ENCODE data around the gene GPER1. TPM values are rescaled to one million over a fixed set of nuclear protein-coding genes. Genes with fewer than 3 reads are reported as not detected.

GPER1 gene
- total and polyA plus RNA-seq, 2 experiments from 2014 or later = 0.89 TPM; not detected in 1

DNA sequence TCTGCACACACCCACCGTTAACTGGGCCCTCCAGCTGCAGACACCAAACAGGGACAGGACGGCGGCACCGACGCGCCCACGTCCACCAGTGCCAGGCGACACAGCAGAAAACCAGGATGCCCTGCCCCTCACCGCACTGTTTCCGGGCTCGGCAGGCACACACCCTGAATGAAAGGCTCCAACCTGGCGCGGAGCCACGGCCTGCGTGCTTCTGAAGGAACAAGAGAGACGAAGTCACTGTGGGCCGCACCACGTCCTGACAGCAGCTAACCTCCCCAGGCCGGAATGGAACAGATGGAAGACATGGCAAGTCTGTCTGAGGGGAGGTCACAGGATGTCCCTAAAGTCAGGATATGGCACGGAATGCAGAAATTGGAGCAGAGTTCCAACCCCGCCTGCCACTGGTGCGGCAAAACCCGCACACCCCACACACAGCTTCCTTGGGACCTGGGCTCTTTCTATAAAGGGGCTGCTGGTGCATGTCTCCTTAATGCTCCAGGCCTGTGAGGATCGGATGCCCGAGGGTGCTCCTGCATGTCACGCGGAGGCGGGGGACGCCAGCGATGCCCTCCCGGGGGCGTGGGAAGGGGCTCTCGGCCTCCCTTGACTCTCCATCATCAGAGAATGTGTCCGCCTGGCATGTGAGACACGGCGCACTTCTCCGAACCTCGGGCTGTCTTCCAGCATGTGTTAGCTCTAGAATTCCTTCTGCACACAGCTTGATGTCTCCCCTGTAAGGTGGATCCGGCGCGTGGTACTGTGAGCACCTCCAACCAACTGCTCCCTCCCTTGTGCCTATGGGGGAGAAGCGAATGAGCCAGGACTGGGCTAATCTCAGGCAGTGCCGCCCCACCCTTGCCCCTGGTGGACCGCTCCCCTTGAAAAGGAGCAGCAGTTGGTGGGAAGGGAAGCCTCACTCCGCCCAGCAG, 3.9 kb upstream of the GPER1 start:
- Histone ChIP-seq H3K4me3 (no peak overlapping the region), H3K36me3 (ENCODE audit: insufficient read depth) (no peaks in the 10 kb centered on the region), H3K27me3 (ENCODE audit: insufficient read depth) (no peaks in the 10 kb centered on the region), H2AFZ (no peak overlapping the region), H3K27ac (ENCODE audit: low read depth) (no peak overlapping the region), H3K9me2 (ENCODE audit: insufficient read depth) (no peaks in the 10 kb centered on the region), H3K4me1 (ENCODE audit: insufficient read depth) (peaks cover 7% of the 10 kb centered on the region; the same call in 1 of the 2 replicates), H4K20me1 (replicated peaks; ENCODE audit: insufficient read depth) (peaks cover 7% of the 10 kb centered on the region; the same call in 1 of the 2 replicates), H3F3A (replicated peaks; ENCODE audit: low read depth) (no peaks in the 10 kb centered on the region), H3K79me2 (replicated peaks; ENCODE audit: insufficient read depth) (peaks cover 26% of the 10 kb centered on the region), H3K4me2 (no peak overlapping the region)
- Mint-ChIP-seq H3K36me3 (ENCODE audit: low read depth) (no peaks in the 10 kb centered on the region), H3K4me3 (no peak overlapping the region), H3K4me1 (peaks cover 22% of the 10 kb centered on the region), H3K9me3 (no peaks in the 10 kb centered on the region), H3K27me3 (ENCODE audit: insufficient read depth, low read depth, poor library complexity) (peaks cover 14% of the 10 kb centered on the region), H3K27ac (no peak overlapping the region)
- DNase-seq (ENCODE audit: low spot score) = no peak
- TF ChIP-seq EZH2phosphoT487 (IDR thresholded peaks at IDR 0.05; ENCODE audit: unreplicated experiment) (no peak), STAT1 (IDR thresholded peaks at IDR 0.05; ENCODE audit: unreplicated experiment) (no peak), ZNF114 (CRISPR knock-in tag; IDR thresholded peaks at IDR 0.05) (no peak), ZNF331 (CRISPR knock-in tag; IDR thresholded peaks at IDR 0.05; ENCODE audit: low read depth) (no peak), POLR2AphosphoS5 (IDR thresholded peaks at IDR 0.05; ENCODE audit: low read depth) (no peak), NANOG (IDR thresholded peaks at IDR 0.05; ENCODE audit: borderline replicate concordance) (no peak), JUNB (IDR thresholded peaks at IDR 0.05; ENCODE audit: unreplicated experiment) (no peak), CREB1 (CRISPR knock-in tag; IDR thresholded peaks at IDR 0.05; ENCODE audit: low read depth) (no peak), EZH2 (IDR thresholded peaks at IDR 0.05; ENCODE audit: low read depth, unreplicated experiment) (no peak)
- TF ChIP-seq, protein P1, sequence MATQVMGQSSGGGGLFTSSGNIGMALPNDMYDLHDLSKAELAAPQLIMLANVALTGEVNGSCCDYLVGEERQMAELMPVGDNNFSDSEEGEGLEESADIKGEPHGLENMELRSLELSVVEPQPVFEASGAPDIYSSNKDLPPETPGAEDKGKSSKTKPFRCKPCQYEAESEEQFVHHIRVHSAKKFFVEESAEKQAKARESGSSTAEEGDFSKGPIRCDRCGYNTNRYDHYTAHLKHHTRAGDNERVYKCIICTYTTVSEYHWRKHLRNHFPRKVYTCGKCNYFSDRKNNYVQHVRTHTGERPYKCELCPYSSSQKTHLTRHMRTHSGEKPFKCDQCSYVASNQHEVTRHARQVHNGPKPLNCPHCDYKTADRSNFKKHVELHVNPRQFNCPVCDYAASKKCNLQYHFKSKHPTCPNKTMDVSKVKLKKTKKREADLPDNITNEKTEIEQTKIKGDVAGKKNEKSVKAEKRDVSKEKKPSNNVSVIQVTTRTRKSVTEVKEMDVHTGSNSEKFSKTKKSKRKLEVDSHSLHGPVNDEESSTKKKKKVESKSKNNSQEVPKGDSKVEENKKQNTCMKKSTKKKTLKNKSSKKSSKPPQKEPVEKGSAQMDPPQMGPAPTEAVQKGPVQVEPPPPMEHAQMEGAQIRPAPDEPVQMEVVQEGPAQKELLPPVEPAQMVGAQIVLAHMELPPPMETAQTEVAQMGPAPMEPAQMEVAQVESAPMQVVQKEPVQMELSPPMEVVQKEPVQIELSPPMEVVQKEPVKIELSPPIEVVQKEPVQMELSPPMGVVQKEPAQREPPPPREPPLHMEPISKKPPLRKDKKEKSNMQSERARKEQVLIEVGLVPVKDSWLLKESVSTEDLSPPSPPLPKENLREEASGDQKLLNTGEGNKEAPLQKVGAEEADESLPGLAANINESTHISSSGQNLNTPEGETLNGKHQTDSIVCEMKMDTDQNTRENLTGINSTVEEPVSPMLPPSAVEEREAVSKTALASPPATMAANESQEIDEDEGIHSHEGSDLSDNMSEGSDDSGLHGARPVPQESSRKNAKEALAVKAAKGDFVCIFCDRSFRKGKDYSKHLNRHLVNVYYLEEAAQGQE (IDR thresholded peaks at IDR 0.05; ENCODE audit: unreplicated experiment) = no peak
- TF ChIP-seq, protein P2, sequence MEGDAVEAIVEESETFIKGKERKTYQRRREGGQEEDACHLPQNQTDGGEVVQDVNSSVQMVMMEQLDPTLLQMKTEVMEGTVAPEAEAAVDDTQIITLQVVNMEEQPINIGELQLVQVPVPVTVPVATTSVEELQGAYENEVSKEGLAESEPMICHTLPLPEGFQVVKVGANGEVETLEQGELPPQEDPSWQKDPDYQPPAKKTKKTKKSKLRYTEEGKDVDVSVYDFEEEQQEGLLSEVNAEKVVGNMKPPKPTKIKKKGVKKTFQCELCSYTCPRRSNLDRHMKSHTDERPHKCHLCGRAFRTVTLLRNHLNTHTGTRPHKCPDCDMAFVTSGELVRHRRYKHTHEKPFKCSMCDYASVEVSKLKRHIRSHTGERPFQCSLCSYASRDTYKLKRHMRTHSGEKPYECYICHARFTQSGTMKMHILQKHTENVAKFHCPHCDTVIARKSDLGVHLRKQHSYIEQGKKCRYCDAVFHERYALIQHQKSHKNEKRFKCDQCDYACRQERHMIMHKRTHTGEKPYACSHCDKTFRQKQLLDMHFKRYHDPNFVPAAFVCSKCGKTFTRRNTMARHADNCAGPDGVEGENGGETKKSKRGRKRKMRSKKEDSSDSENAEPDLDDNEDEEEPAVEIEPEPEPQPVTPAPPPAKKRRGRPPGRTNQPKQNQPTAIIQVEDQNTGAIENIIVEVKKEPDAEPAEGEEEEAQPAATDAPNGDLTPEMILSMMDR (conservative IDR thresholded peaks at IDR 0.05; ENCODE audit: low read depth in 2 of 2) = no peak
- TF ChIP-seq, protein P3, sequence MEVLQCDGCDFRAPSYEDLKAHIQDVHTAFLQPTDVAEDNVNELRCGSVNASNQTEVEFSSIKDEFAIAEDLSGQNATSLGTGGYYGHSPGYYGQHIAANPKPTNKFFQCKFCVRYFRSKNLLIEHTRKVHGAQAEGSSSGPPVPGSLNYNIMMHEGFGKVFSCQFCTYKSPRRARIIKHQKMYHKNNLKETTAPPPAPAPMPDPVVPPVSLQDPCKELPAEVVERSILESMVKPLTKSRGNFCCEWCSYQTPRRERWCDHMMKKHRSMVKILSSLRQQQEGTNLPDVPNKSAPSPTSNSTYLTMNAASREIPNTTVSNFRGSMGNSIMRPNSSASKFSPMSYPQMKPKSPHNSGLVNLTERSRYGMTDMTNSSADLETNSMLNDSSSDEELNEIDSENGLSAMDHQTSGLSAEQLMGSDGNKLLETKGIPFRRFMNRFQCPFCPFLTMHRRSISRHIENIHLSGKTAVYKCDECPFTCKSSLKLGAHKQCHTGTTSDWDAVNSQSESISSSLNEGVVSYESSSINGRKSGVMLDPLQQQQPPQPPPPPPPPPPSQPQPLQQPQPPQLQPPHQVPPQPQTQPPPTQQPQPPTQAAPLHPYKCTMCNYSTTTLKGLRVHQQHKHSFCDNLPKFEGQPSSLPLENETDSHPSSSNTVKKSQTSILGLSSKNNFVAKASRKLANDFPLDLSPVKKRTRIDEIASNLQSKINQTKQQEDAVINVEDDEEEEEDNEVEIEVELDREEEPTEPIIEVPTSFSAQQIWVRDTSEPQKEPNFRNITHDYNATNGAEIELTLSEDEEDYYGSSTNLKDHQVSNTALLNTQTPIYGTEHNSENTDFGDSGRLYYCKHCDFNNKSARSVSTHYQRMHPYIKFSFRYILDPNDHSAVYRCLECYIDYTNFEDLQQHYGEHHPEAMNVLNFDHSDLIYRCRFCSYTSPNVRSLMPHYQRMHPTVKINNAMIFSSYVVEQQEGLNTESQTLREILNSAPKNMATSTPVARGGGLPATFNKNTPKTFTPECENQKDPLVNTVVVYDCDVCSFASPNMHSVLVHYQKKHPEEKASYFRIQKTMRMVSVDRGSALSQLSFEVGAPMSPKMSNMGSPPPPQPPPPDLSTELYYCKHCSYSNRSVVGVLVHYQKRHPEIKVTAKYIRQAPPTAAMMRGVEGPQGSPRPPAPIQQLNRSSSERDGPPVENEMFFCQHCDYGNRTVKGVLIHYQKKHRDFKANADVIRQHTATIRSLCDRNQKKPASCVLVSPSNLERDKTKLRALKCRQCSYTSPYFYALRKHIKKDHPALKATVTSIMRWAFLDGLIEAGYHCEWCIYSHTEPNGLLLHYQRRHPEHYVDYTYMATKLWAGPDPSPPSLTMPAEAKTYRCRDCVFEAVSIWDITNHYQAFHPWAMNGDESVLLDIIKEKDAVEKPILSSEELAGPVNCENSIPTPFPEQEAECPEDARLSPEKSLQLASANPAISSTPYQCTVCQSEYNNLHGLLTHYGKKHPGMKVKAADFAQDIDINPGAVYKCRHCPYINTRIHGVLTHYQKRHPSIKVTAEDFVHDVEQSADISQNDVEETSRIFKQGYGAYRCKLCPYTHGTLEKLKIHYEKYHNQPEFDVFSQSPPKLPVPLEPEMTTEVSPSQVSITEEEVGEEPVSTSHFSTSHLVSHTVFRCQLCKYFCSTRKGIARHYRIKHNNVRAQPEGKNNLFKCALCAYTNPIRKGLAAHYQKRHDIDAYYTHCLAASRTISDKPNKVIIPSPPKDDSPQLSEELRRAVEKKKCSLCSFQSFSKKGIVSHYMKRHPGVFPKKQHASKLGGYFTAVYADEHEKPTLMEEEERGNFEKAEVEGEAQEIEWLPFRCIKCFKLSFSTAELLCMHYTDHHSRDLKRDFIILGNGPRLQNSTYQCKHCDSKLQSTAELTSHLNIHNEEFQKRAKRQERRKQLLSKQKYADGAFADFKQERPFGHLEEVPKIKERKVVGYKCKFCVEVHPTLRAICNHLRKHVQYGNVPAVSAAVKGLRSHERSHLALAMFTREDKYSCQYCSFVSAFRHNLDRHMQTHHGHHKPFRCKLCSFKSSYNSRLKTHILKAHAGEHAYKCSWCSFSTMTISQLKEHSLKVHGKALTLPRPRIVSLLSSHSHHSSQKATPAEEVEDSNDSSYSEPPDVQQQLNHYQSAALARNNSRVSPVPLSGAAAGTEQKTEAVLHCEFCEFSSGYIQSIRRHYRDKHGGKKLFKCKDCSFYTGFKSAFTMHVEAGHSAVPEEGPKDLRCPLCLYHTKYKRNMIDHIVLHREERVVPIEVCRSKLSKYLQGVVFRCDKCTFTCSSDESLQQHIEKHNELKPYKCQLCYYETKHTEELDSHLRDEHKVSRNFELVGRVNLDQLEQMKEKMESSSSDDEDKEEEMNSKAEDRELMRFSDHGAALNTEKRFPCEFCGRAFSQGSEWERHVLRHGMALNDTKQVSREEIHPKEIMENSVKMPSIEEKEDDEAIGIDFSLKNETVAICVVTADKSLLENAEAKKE (CRISPR knock-in tag; IDR thresholded peaks at IDR 0.05) = no peak
- TF ChIP-seq, protein P4, sequence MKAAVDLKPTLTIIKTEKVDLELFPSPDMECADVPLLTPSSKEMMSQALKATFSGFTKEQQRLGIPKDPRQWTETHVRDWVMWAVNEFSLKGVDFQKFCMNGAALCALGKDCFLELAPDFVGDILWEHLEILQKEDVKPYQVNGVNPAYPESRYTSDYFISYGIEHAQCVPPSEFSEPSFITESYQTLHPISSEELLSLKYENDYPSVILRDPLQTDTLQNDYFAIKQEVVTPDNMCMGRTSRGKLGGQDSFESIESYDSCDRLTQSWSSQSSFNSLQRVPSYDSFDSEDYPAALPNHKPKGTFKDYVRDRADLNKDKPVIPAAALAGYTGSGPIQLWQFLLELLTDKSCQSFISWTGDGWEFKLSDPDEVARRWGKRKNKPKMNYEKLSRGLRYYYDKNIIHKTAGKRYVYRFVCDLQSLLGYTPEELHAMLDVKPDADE (IDR thresholded peaks at IDR 0.05) = no peak
- ATAC-seq = no peak
